K562 (cell line): ENCODE measurements around the gene NSDHL. TPM values are rescaled to one million over a fixed set of nuclear protein-coding genes. Genes with fewer than 3 reads are reported as not detected.
A peak's percentile ranks its signal among the peaks of the same experiment; 100 is the strongest.
"Not testable (repeated sequence)": the region's sequence is repeated elsewhere in the genome, so short reads cannot be mapped to it uniquely, and the experiment has no call there.

Experiments
- ATAC-seq: fragments of 200-7000 bp; cut with Tn5 transposase; 3 replicates; pipeline ENCODE4 v1.9.1; 2020; ENCODE audit warnings: moderate library complexity
- BruUV-seq: library from RNA; stranded (reverse); fragments of 400-500 nt; replicated peaks from 2 replicates; lab custom pipeline; 2021; lab: Mats Ljungman, UMichigan
- CTCF ChIA-PET: fragments of 300-600 bp; formaldehyde crosslinking; extraction: SDS; loops from one replicate; lab custom pipeline; 2021; ENCODE audit warnings: low intra/inter-chr PET ratio; lab: Yijun Ruan, JAX
- POLR2A ChIA-PET: fragments of 300-600, 350-650 bp; sonication (Branson Sonifier 250); formaldehyde crosslinking; extraction: SDS; loops from one replicate; lab custom pipeline; 2021; ENCODE audit warnings: antibody characterized with exemption, inconsistent platforms; lab: Yijun Ruan, JAX
- DNase-seq, 4 experiments: peaks; one replicate each; pipeline versions ENCODE4 v3.0.0 to v3.0.0-alpha.2; 2011 to 2018; ENCODE audit warnings: low spot score in 3 of 4, mixed read lengths in 3 of 4; ENCODE audit errors: extremely low read depth in 1 of 4
- FAIRE-seq: peaks from 2 replicates; lab custom pipeline; 2011; peaks lifted over from hg19 to GRCh38; lab: Jason Lieb, UNC
- H2AFZ ChIP-seq: 2 replicates; pipeline ENCODE4 v1.6.0; 2011; ENCODE audit warnings: low read depth, low read length, control low read depth, inconsistent platforms
- H3K27ac ChIP-seq: fragments of 200-600 bp; 3 replicates; pipeline ENCODE4 v1.8.0; 2011; ENCODE audit warnings: low read depth, mild to moderate bottlenecking, control low read depth, inconsistent platforms, low read length, moderate library complexity, mixed read lengths; ENCODE audit errors: extremely low read depth
- H3K27me3 ChIP-seq, 2 experiments: fragments of 300-600 bp in 1 of 2; 2 replicates in 1 of 2; 3 replicates in 1 of 2; pipeline versions ENCODE4 v1.6.0 to v1.8.0; 2011; ENCODE audit warnings: inconsistent platforms in 2 of 2, low read length in 2 of 2, mild to moderate bottlenecking in 1 of 2, mixed read lengths in 1 of 2, moderate library complexity in 1 of 2; ENCODE audit not compliant: control insufficient read depth in 2 of 2, insufficient read depth in 2 of 2
- H3K36me3 ChIP-seq: fragments of 300-600 bp; 3 replicates; pipeline ENCODE4 v1.8.0; 2011; ENCODE audit warnings: mild to moderate bottlenecking, low read length, inconsistent platforms; ENCODE audit not compliant: control insufficient read depth, insufficient read depth
- H3K4me1 ChIP-seq, 2 experiments: fragments of 200-600 bp in 1 of 2; replicated peaks in 1 of 2; 2 replicates in 1 of 2; 3 replicates in 1 of 2; pipeline versions ENCODE4 v1.5.1 to v1.8.0; 2011; ENCODE audit warnings: inconsistent platforms in 2 of 2, low read length in 2 of 2, mild to moderate bottlenecking in 1 of 2, mixed read lengths in 1 of 2, moderate library complexity in 1 of 2; ENCODE audit not compliant: control insufficient read depth in 2 of 2, insufficient read depth in 2 of 2
- H3K4me2 ChIP-seq: 2 replicates; pipeline ENCODE4 v1.6.1; 2011; ENCODE audit warnings: low read length, control low read depth, inconsistent platforms, mixed read lengths; ENCODE audit not compliant: insufficient read depth
- H3K4me3 ChIP-seq: fragments of 200-600 bp; sonication (generic), shearing (Covaris generic); 2 replicates; pipeline ENCODE4 v1.5.1; 2016; ENCODE audit warnings: control low read depth, inconsistent platforms
- H3K79me2 ChIP-seq: fragments of 200-600 bp; 3 replicates; pipeline ENCODE4 v1.8.0; 2011; ENCODE audit warnings: low read length, inconsistent platforms; ENCODE audit not compliant: control insufficient read depth, insufficient read depth
- H3K9ac ChIP-seq, 2 experiments: 2 replicates each; pipeline versions ENCODE4 v1.6.0 to v1.6.1; 2011; ENCODE audit warnings: low read depth in 2 of 2, low read length in 2 of 2, control low read depth in 1 of 2, inconsistent platforms in 1 of 2, mild to moderate bottlenecking in 1 of 2, mixed read lengths in 1 of 2; ENCODE audit not compliant: insufficient read depth in 1 of 2
- H3K9me1 ChIP-seq: one replicate; pipeline ENCODE4 v1.6.0; 2011; ENCODE audit warnings: inconsistent platforms, mild to moderate bottlenecking, low read length, moderate library complexity; ENCODE audit not compliant: control insufficient read depth, insufficient read depth
- H3K9me3 ChIP-seq: replicated peaks from 2 replicates; pipeline ENCODE4 v1.5.1; 2011; ENCODE audit warnings: low read depth, low read length, inconsistent platforms; ENCODE audit not compliant: control insufficient read depth, insufficient read depth
- H4K20me1 ChIP-seq: replicated peaks from 2 replicates; pipeline ENCODE4 v1.6.1; 2011; ENCODE audit warnings: low read length, inconsistent platforms, mixed read lengths; ENCODE audit not compliant: control insufficient read depth, insufficient read depth
- NFIC ChIP-seq: fragments of 450-650 bp; IDR thresholded peaks from 2 replicates; pipeline ENCODE4 v1.6.1; 2017; ENCODE audit warnings: mild to moderate bottlenecking, inconsistent platforms
- SAFB ChIP-seq: fragments of 200-400 bp; formaldehyde crosslinking; IDR thresholded peaks from 2 replicates; pipeline ENCODE4 v1.6.1; 2017; ENCODE audit warnings: low read depth, low read length, borderline replicate concordance
- ZNF146 ChIP-seq: IDR thresholded peaks from one replicate; pipeline ENCODE4 v1.6.1; 2018; ENCODE audit warnings: missing compliant biosample characterization; ENCODE audit not compliant: unreplicated experiment
- WGBS: fragments of 100-300 bp; shearing (Covaris generic); methylation state at CpG from one replicate; pipeline ENCODE4 v1.1.6; 2016; ENCODE audit warnings: low coverage, mixed read lengths; ENCODE audit not compliant: insufficient coverage; ENCODE audit errors: missing lambda C conversion rate; 5-methylcytosine and 5-hydroxymethylcytosine counted together
- in situ Hi-C: fragments of 300-500 bp; cut with MboI; formaldehyde crosslinking; loops from 4 replicates; pipeline ENCODE4 v1.15.0; 2018; ENCODE audit warnings: inconsistent platforms, mixed read lengths
- intact Hi-C: fragments of 100-400 bp; cut with micrococcal nuclease; formaldehyde crosslinking; loops from 2 replicates; pipeline ENCODE4 v1.14.2; 2022
- polyA plus RNA-seq, 8 experiments: library from polyadenylated mRNA; depleted of rRNA in 4 of 8; stranded (reverse) in 5 of 8; unstranded in 3 of 8; fragments of >200 nt; fragmentation: Nextera tagmentation in 2 of 8; fragmentation: Illumina TruSeq in 1 of 8; extraction: Ambion mirVana in 2 of 8; extraction: Trizol in 1 of 8; gene quantifications; 2 replicates each; pipeline versions ENCODE4 v1.2.1 to v1.2.3, GENCODE V29; 2011 to 2014; ENCODE audit warnings: inconsistent platforms in 1 of 8, missing spikeins in 1 of 8
- total RNA-seq, 7 experiments: library from RNA; depleted of rRNA in 6 of 7; stranded (reverse); fragments of >200 nt in 6 of 7; fragmentation: Illumina TruSeq in 2 of 7; extraction: Trizol in 2 of 7; gene quantifications; 2 replicates each; pipeline versions ENCODE4 v1.2.1 to v1.2.3, GENCODE V29; 2011 to 2021; ENCODE audit warnings: low replicate concordance in 1 of 7

The NSDHL gene
- total and polyA plus RNA-seq, 9 of the 15 experiments (the other 6 are each of a cell fraction or from before 2014, with no cell fraction given), result 22.5 to 63.4 (median 40.8) TPM

GRCh38 chrX:152833378-152833777, 2.5 kb downstream of the NSDHL start:
- ATAC-seq, result no peak
- no peak for TF ChIP-seq SAFB
- peak; percentile 86 for TF ChIP-seq NFIC
- no peaks in the 10 kb centered on the region for H3K9me1 ChIP-seq
- peak overlapping the region in 1 of 2 experiments; percentile 84; a peak in 3 of 4 replicates for H3K9ac ChIP-seq
- ChIA-PET CTCF (no interaction called here), POLR2A (interaction anchor here (0.8 to 1.9 kb wide), 3 partner anchors 9 to 51 kb away, joined by 3 to 4 read pairs (median 3); no protein-coding TSS in a partner anchor)
- H4K20me1 ChIP-seq, result no peaks in the 10 kb centered on the region; the same call in 1 of the 2 replicates
- H3K4me1 ChIP-seq, result peaks cover 12 to 14% of the 10 kb centered on the region in 2 experiments; a peak in 4 of 5 replicates
- H3K4me2 ChIP-seq, result peak overlapping the region; percentile 51
- peak overlapping the region; percentile 46; the same call in 2 of the 3 replicates for H3K27ac ChIP-seq
- H3K4me3 ChIP-seq, result no peak overlapping the region
- FAIRE-seq, result no peak
- peaks cover 42% of the 10 kb centered on the region; the same call in 2 of the 3 replicates for H3K36me3 ChIP-seq
- no peak overlapping the region for H2AFZ ChIP-seq
- no TSS peak for BruUV-seq
- H3K9me3 ChIP-seq, result no peaks in the 10 kb centered on the region
- in situ Hi-C loops, result no loop called here
- WGBS, result 74% methylated on average over 4 of the region's 4 CpGs
- H3K79me2 ChIP-seq, result peaks cover 42% of the 10 kb centered on the region
- intact Hi-C loops, result loop anchor here (10.0 kb wide), 1 partner anchor 81 kb away; no protein-coding TSS in a partner anchor
- DNase-seq, result peak in 1 of 4 experiments; percentile 16
- no peaks in the 10 kb centered on the region for H3K27me3 ChIP-seq

GRCh38 chrX:152835470-152835869, 4.6 kb downstream of the NSDHL start:
- H3K9me3 ChIP-seq, ATAC-seq, BruUV-seq, H4K20me1 ChIP-seq, H3K27ac ChIP-seq, H2AFZ ChIP-seq, H3K9ac ChIP-seq, CTCF ChIA-PET, H3K4me2 ChIP-seq, in situ Hi-C loops, H3K27me3 ChIP-seq, POLR2A ChIA-PET, FAIRE-seq, DNase-seq, H3K9me1 ChIP-seq, H3K4me3 ChIP-seq: not testable (repeated sequence)
- WGBS, result 100% methylated on average over 1 of the region's 1 CpG
- H3K36me3 ChIP-seq, result peaks cover 32% of the 10 kb centered on the region; the same call in 2 of the 3 replicates
- peaks cover 12 to 14% of the 10 kb centered on the region in 2 experiments; a peak in 4 of 5 replicates for H3K4me1 ChIP-seq
- TF ChIP-seq ZNF146, result peak; percentile 65
- intact Hi-C loops, result loop anchor here (10.0 kb wide), 1 partner anchor 79 kb away; no protein-coding TSS in a partner anchor
- H3K79me2 ChIP-seq, result peaks cover 42% of the 10 kb centered on the region
